HCT116 (cell line): ENCODE results near the gene E4F1.

ENCODE experiments used
- EGR1 ChIP-seq: IDR thresholded peaks from 2 replicates; pipeline ENCODE4 v1.6.1; 2012; ENCODE audit warnings: low read depth
- EZH2 ChIP-seq: fragments of 200-600 bp; sonication (generic); IDR thresholded peaks from 2 replicates; pipeline ENCODE4 v1.6.1; 2017; ENCODE audit warnings: antibody characterized with exemption, mixed run types
- EZH2phosphoT487 ChIP-seq: fragments of 200-600 bp; IDR thresholded peaks from 2 replicates; pipeline ENCODE4 v1.6.1; 2018; ENCODE audit warnings: antibody characterized with exemption, borderline replicate concordance
- JUND ChIP-seq: IDR thresholded peaks from 2 replicates; pipeline ENCODE4 v1.6.1; 2012
- POLR2A ChIP-seq: IDR thresholded peaks from 2 replicates; pipeline ENCODE4 v1.7.0; 2011; ENCODE audit warnings: borderline replicate concordance; ENCODE audit not compliant: insufficient read depth, insufficient read length; ENCODE audit errors: extremely low read depth
- RAD21 ChIP-seq: IDR thresholded peaks from 2 replicates; pipeline ENCODE4 v1.6.1; 2012; ENCODE audit warnings: low read depth, mild to moderate bottlenecking
- TCF7L2 ChIP-seq: IDR thresholded peaks from 2 replicates; pipeline ENCODE4 v1.7.0; 2011; ENCODE audit warnings: borderline replicate concordance, inconsistent platforms; ENCODE audit not compliant: insufficient read depth, insufficient read length; ENCODE audit errors: extremely low read depth
- YY1 ChIP-seq: IDR thresholded peaks from 2 replicates; pipeline ENCODE4 v1.6.1; 2011; ENCODE audit warnings: low read length, low read depth, moderate library complexity, mild to moderate bottlenecking; ENCODE audit not compliant: insufficient replicate concordance; ENCODE audit errors: extremely low read depth
- ZFX ChIP-seq: fragments of 450-650 bp; IDR thresholded peaks from 2 replicates; pipeline ENCODE4 v1.6.1; 2017
- TF ChIP-seq, protein P1 (sequence below), 3 experiments: fragments of 200-600 bp in 1 of 3; sonication (generic) in 1 of 3; IDR thresholded peaks in 2 of 3; conservative IDR thresholded peaks in 1 of 3; 2 replicates each; pipeline ENCODE4 v1.5.1; 2012 to 2017; ENCODE audit warnings: low read depth in 2 of 3, low read length in 2 of 3, antibody characterized with exemption in 1 of 3, borderline replicate concordance in 1 of 3, control low read depth in 1 of 3, mild to moderate bottlenecking in 1 of 3, mixed read lengths in 1 of 3, mixed run types in 1 of 3, moderate library complexity in 1 of 3; ENCODE audit not compliant: insufficient read depth in 1 of 3
- TF ChIP-seq, protein P2 (sequence below): IDR thresholded peaks from 2 replicates; pipeline ENCODE4 v1.6.1; 2012
- TF ChIP-seq, protein P3 (sequence below): IDR thresholded peaks from 2 replicates; pipeline ENCODE4 v1.6.1; 2012
- TF ChIP-seq, protein P4 (sequence below): IDR thresholded peaks from 2 replicates; pipeline ENCODE4 v1.6.1; 2011; ENCODE audit warnings: mild to moderate bottlenecking, low read length, moderate library complexity; ENCODE audit not compliant: insufficient replicate concordance; ENCODE audit errors: extremely low read depth

DNA sequence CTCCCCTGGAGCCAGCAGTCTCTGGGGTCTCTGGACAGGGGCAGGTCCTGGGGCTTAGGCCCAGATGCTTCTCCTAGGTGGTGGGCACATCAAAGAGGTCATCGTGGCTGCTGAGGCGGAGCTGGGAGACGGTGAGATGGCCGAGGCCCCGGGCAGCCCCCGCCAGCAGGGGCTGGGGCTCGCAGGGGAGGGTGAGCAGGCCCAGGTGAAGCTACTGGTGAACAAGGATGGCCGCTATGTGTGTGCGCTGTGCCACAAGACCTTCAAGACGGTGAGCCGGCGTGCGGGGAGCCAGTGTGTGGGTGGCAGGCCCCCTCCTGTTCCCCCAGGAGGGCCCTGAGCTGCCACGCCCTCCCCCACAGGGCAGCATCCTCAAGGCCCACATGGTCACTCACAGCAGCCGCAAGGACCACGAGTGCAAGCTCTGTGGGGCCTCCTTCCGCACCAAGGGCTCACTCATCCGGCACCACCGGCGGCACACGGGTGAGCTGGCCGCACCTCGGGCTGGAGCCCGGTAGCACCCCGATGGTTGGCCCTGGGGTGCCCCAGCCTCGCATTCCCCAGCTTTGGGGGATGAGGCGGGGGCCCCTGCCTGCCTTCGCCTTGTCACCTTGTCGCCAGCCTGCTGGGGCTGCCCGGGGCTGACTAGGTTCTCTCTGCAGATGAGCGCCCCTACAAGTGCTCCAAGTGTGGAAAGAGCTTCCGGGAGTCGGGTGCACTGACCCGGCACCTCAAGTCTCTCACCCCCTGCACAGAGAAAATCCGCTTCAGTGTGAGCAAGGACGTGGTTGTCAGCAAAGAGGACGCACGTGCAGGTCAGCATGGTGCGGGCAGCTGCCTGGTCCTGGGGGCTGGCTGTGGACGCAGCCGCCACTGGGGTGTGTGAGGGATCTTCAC is 9.0 kb downstream of the E4F1 start:
- TF ChIP-seq JUND, result no peak
- TF ChIP-seq, protein P1, sequence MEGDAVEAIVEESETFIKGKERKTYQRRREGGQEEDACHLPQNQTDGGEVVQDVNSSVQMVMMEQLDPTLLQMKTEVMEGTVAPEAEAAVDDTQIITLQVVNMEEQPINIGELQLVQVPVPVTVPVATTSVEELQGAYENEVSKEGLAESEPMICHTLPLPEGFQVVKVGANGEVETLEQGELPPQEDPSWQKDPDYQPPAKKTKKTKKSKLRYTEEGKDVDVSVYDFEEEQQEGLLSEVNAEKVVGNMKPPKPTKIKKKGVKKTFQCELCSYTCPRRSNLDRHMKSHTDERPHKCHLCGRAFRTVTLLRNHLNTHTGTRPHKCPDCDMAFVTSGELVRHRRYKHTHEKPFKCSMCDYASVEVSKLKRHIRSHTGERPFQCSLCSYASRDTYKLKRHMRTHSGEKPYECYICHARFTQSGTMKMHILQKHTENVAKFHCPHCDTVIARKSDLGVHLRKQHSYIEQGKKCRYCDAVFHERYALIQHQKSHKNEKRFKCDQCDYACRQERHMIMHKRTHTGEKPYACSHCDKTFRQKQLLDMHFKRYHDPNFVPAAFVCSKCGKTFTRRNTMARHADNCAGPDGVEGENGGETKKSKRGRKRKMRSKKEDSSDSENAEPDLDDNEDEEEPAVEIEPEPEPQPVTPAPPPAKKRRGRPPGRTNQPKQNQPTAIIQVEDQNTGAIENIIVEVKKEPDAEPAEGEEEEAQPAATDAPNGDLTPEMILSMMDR (IDR thresholded peaks at IDR 0.05 in 2 of 3, conservative IDR thresholded peaks at IDR 0.05 in 1 of 3; ENCODE audit: borderline replicate concordance in 1 of 3, insufficient read depth in 1 of 3, low read depth in 2 of 3, low read length in 2 of 3), result no peak
- TF ChIP-seq, protein P2, sequence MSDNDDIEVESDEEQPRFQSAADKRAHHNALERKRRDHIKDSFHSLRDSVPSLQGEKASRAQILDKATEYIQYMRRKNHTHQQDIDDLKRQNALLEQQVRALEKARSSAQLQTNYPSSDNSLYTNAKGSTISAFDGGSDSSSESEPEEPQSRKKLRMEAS, result no peak
- TF ChIP-seq POLR2A, result no peak
- no peak for TF ChIP-seq YY1
- no peak for TF ChIP-seq EZH2phosphoT487
- no peak for TF ChIP-seq ZFX
- TF ChIP-seq, protein P3, sequence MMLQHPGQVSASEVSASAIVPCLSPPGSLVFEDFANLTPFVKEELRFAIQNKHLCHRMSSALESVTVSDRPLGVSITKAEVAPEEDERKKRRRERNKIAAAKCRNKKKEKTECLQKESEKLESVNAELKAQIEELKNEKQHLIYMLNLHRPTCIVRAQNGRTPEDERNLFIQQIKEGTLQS, result no peak
- TF ChIP-seq TCF7L2, result no peak
- no peak for TF ChIP-seq EZH2
- TF ChIP-seq, protein P4, sequence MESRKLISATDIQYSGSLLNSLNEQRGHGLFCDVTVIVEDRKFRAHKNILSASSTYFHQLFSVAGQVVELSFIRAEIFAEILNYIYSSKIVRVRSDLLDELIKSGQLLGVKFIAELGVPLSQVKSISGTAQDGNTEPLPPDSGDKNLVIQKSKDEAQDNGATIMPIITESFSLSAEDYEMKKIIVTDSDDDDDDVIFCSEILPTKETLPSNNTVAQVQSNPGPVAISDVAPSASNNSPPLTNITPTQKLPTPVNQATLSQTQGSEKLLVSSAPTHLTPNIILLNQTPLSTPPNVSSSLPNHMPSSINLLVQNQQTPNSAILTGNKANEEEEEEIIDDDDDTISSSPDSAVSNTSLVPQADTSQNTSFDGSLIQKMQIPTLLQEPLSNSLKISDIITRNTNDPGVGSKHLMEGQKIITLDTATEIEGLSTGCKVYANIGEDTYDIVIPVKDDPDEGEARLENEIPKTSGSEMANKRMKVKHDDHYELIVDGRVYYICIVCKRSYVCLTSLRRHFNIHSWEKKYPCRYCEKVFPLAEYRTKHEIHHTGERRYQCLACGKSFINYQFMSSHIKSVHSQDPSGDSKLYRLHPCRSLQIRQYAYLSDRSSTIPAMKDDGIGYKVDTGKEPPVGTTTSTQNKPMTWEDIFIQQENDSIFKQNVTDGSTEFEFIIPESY, result no peak
- TF ChIP-seq RAD21, result no peak
- no peak for TF ChIP-seq EGR1
